NCI-H748 treated with DMSO at 0.1 percent for 48 hours (cell line): ENCODE results near the gene NRN1.
"Not testable (repeated sequence)": the region's sequence is repeated elsewhere in the genome, so short reads cannot be mapped to it uniquely, and the experiment has no call there.

Experiments
- DNase-seq: peaks from one replicate; lab custom pipeline; 2025; lab: John Stamatoyannopoulos, UW

Gene NRN1

GRCh38 chr6:5981126-5982026, 25.3 kb downstream of the NRN1 start:
- DNase-seq: no peak

GRCh38 chr6:5979650-5980420, 26.9 kb downstream of the NRN1 start:
- no peak for DNase-seq

GRCh38 chr6:5976811-5977210, 29.9 kb downstream of the NRN1 start:
- no peak for DNase-seq

- no peak for DNase-seq
These were observed 37.6 kb downstream of the NRN1 start for GRCh38 chr6:5968817-5969734.

- DNase-seq: not testable (repeated sequence)
These were observed 38.7 kb downstream of the NRN1 start for GRCh38 chr6:5968036-5968435.

GRCh38 chr6:5967594-5967993, 39.1 kb downstream of the NRN1 start:
- DNase-seq: no peak

- no peak for DNase-seq
These were observed 43.9 kb downstream of the NRN1 start for GRCh38 chr6:5962794-5963193.

- no peak for DNase-seq
These were observed 44.9 kb downstream of the NRN1 start for GRCh38 chr6:5961836-5962235.

GRCh38 chr6:5960456-5960855, 46.3 kb downstream of the NRN1 start:
- no peak for DNase-seq

GRCh38 chr6:5958921-5959320, 47.8 kb downstream of the NRN1 start:
- DNase-seq: no peak

- DNase-seq: no peak
These were observed 49.8 kb downstream of the NRN1 start for GRCh38 chr6:5956939-5957338.

- no peak for DNase-seq
These were observed 56.4 kb downstream of the NRN1 start for GRCh38 chr6:5950361-5950785.
